ENCODE data around the gene KCNQ1.

Gene KCNQ1

GRCh38 chr11:2577991-2578928 lies 133.5 kb downstream of the KCNQ1 start:
- no peak for FAIRE-seq
- DNase-seq (ENCODE audit: low spot score): no peak

DNA sequence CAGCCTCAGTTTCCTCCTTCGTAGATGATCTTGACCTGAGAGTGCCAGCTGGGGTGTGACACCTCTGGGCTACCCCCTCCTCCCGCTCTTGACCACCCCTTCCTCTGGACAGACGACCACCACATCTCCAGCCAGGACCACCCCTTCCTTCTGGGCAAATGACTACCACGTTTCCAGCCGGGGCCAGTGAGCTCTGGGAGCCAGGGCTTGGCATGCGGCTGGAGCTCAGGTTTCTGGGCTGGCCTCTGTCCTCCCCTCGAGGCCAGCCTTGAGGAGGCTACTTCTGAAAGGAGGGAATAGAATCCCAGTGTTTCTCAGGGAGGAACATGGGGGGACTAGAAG lies 134.1 kb downstream of the KCNQ1 start:
- FAIRE-seq (no peak), DNase-seq (ENCODE audit: low spot score) (no peak)

DNA sequence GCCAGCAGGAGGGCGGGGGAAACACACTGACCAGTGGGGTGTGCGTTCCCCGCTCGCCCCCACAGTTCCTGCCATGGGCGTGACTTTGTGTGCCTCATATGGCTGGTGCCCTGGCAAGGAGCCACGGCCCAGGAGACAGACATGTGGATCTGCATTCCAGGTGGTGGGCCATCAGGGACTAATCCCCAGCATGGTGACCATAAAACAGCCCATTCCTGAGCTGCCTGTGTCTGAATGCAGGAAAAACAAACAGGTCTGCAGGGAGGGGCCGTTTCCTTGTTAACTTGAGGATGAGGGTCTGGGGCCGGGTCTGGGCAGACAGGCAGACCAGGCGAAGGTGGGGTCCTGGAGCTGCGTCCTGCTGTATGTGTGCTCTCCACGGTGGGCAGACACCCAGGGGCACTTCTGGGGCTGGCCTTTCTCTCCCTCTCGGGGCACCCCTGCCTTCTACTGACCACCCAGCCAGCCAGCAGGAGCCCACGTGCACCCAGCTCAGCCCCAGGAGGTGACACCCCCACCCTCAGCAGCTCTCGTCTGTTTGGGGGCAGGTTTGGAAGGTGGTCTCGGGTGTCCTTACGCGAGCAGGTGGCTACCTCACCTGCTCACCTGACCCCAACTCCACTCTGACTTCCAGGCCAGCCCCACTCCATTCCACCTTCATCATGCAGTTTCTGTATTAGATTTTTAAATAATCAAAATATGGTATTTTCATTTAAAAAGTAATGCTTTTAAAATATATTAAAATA lies 134.7 kb downstream of the KCNQ1 start:
- DNase-seq (ENCODE audit: low spot score) (no peak), FAIRE-seq (no peak)

DNA sequence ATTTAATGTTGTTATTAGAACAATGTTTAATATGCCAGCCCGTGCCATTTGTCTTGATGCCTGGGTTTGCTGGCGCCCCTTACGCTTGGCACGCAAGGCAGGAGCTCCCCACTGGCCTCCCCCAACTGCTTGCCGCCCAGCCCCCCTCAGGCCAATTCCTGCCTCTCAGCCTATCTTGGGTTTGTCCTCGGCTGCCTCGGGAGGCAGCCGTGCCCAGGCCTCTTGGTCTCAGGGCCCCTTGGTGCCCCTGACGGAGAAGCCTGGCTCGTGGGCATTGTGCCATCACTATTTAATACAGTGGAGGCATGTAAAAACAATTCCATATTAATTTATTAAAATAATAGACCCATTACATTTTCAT lies 135.2 kb downstream of the KCNQ1 start:
- FAIRE-seq: no peak
- DNase-seq (ENCODE audit: low spot score): no peak

GRCh38 chr11:2580571-2581001 lies 135.8 kb downstream of the KCNQ1 start:
- DNase-seq (ENCODE audit: low spot score): no peak
- no peak for FAIRE-seq

DNA sequence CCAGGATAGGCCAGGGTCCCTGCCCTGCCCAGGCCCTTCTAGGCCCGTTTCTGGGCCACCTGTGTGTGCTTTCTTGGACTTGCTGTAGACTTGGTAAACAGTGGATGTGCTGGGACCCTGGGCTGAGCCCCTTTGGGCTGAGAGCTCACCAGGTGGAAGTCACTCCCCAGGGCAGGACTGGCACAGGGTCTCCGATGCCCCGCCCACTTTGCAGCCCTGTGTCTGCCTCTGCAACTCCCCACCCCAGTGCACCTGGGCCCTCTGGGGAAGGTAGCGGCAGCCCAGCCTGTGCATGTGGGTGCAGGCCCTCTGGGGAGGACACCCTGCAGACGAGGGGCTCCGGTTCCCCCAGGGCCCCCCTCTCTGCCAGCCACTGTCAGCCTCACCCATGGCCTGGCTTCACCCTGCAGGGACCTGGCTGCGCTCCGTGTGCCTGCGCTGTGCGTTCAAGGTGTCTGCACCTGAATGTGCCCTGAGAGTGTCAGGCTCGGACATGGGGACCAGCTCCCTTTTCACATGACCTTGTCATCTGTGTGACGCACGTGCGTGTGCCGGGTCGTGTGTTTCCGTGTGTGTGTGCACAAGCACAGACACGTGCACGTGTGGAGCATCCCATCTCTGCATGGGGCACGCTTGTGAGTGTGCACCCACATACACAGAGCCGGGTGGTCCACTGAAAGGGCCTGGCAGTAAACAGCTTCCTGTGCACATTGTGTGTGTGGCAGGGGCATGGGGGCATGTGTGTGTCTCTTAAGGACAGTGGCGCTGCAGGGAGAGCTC lies 136.5 kb downstream of the KCNQ1 start:
- no peak for DNase-seq (ENCODE audit: low spot score)
- FAIRE-seq: no peak

DNA sequence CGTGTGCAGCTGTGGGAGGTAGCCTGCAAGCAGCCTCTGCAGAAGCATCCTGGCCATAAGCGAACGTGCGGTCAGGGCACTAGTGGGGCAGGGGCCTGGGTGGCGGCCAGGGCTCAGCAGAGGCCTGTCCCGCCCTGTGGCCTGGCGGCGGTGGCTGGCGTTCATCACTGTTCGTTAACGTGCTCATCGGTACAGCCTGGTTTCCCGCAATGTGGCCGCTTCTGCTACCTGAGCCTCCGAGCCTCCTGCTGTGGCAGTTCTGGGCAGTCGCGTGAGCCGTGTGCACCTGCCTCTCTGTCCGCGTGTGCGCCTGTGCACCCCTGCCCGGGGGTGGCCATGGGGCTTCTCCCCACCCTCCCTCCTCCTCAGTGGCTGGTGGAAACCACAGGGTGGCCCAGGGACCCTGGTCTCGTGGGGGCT lies 137.1 kb downstream of the KCNQ1 start:
- FAIRE-seq (no peak), DNase-seq (ENCODE audit: low spot score) (no peak)

DNA sequence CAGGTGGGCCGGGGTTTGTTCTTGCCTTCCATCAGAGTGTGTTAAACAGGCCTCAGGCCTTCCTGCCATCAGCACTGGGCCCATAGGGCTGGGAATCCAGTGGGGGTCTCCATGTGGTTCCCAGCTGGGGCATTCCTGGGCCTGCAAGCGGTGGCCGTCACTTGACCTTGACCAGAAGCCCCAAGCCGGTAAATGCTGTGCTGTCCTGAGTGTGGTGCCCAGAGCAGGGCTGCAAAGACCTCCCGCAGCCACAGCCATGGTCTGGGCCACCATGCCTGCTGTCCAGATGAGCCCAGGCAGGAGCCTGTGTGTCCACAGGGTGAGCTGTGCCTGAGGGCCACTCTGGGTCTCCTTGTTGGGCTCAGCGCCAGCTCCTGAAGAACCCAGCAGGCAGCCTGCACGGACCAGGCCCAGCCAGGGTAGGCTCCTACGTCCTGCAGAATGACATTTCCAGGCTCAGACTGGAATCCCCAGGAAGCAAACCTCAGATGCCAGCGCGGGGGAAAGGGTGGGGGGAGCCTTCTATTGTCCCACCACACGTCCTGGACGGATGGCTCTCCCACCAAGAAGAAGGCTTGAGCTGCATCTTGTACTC lies 137.6 kb downstream of the KCNQ1 start:
- FAIRE-seq (no peak), DNase-seq (ENCODE audit: low spot score) (no peak)

DNA sequence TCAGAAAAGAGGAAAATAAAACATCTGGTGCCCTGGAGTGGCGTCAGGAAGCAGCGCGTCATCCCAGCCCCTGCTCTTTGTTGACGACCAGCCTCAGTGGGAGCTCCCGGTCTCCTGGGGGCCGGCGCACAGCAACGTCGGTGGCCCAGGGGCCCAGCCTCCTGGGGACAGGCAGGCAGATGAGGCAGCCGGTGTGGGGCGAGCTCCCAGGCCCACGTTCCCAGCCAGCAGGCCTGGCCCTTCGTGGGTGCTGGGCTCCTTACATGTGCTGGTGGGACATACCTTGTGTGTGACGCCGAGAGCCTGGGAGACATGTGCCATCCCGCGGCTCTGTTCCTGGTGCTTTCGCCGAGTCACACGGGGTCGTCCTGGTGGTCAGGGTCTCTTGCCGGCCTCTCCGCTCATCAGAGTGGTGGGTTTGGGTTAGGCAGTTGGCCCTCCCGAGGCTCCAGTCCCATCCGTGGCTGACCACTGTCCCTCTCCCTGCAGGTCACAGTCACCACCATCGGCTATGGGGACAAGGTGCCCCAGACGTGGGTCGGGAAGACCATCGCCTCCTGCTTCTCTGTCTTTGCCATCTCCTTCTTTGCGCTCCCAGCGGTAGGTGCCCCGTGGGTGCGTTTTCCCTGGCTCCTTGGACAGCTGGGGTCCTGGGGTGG lies 138.3 kb downstream of the KCNQ1 start:
- DNase-seq (ENCODE audit: low spot score) (no peak), FAIRE-seq (no peak)

DNA sequence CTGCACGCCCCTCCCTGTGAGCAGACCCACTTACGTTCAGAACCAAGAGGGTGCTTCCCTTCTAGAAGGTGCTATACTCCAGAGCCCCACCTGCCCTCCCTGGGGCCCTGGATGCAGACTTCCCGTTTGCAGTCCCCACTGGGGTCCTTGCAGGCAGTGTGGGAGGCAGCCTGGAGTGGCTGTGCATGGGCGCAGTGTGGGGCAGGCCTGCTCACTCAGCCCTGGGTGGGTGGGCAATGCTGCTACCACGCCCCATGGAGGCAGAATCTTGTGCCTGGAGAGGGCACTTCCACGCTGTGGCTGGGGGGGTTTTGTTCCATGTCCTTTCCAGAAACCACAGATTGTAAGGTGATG lies 138.8 kb downstream of the KCNQ1 start:
- DNase-seq (ENCODE audit: low spot score) (no peak), FAIRE-seq (no peak)

DNA sequence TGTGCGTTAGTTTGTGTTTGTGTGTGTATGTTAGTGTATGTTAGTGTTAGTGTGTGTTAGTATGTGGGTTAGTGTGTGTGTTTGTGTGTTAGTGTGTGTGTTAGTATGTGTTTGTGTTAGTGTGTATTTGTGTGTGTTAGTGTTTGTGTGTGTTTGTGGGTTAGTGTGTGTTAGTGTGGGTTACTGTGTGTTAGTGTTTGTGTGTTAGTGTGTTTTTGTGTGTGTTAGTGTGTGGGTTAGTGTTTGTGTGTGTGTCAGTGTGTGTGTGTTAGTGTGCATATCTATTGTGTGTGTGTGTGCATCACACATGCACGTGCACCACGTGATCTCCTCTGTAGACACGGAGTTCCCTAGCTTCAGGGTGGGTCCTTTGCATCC lies 139.6 kb downstream of the KCNQ1 start:
- FAIRE-seq (no peak), DNase-seq (ENCODE audit: low spot score) (no peak)

- DNase-seq (ENCODE audit: low spot score): no peak
- FAIRE-seq: no peak
Measured at GRCh38 chr11:2584812-2585565, 140.2 kb downstream of the KCNQ1 start.

DNA sequence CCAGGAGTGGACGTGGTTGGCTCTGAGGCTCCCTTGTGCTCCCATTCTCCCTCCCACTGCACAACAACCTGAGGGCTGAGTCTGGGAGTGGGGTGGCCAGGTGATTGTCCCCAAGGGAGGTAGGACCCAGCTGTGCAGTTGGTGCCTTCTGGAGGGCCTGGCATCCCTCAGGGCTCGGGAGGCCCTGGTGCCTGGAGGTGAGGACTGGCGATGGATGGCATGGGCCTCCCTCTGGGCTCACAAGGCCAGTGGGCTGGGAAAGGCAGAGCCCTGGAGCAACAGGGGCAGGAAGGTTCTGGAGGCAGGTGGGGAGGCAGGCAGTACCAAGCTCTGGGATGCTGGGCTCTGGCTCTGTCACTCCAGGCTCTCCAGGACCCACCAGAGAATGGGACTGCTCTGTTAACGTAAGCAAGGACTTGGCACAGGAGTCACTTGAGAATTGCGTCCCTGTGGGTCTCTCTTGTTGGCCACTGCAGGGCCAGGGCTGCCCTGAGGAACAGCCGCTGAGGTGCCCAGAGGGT lies 140.8 kb downstream of the KCNQ1 start:
- FAIRE-seq: no peak

DNA sequence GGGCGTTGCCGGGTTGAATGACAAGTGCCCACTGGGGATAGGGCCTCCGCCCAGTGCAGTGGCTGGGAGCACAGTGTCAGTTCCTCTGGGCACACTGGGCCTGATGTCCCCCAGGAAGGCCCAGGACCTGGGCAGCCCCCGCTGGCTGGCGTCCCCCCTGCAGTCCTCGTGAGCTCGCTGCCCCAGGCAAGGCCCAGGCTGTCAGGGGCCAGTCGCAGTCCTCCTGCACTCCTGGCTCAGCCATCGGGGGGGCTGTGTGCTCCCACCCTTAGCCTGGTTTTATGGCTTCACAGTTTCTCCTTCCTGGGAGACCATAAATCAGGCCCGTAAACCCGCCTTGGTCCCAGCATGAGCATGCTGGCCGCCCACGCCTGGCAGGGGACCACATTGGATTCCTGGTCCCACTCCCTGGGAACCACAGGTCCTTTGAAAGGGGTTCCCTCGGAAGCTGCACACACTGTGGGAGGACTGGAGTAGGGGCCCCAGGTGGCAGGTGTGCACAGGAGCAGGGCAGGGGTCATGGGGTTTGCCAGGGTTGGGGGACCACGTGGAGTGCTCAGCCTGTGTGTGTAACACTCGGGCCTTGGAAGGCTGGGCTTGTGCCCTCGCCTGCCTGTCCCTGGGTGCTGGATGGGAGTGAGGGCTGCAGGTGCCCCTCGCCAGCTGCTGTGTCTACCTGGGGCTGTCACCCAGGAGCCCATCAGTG lies 141.4 kb downstream of the KCNQ1 start:
- FAIRE-seq (no peak), DNase-seq (ENCODE audit: low spot score) (no peak)

More for the DNA sequence above, 140.8 kb downstream of the KCNQ1 start:
- DNase-seq (ENCODE audit: low spot score): no peak

DNA sequence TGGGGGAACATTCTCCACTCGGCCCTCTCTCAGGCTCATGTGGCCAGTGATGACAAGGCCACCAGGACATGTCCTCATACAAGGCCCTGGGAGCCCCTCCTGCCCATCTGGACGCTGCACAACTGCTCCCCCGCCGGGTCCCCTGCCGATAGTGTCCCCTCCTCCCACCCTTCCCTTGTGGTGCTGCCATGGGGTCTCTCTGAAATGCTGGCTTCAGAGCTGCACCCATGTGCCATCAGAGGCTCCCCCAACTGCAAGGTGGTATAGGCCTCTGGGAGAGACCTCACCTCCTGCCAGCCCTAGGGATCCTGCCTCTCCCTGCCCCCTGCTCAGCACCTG lies 142.0 kb downstream of the KCNQ1 start:
- FAIRE-seq (no peak), DNase-seq (ENCODE audit: low spot score) (no peak)

GRCh38 chr11:2587132-2587930 lies 142.5 kb downstream of the KCNQ1 start:
- no peak for FAIRE-seq

GRCh38 chr11:2587976-2588748 lies 143.4 kb downstream of the KCNQ1 start:
- FAIRE-seq: no peak
- DNase-seq (ENCODE audit: low spot score): no peak

More at GRCh38 chr11:2587132-2587930, 142.5 kb downstream of the KCNQ1 start:
- no peak for DNase-seq (ENCODE audit: low spot score)

Measured in RCC 7860 (cell line).